CD14-positive monocyte (primary cell): Measurements from ENCODE around the gene SEMA4D. TPM values are rescaled to one million over a fixed set of nuclear protein-coding genes. Genes with fewer than 3 reads are reported as not detected.

Experiments
- DNase-seq, 3 donors: peaks; one replicate each; pipeline ENCODE4 v3.0.0-alpha.2; 2011 to 2022
- H2AFZ ChIP-seq: 2 replicates; pipeline ENCODE4 v1.6.0; 2012; ENCODE audit warnings: mild to moderate bottlenecking, low read depth, low read length, inconsistent platforms; ENCODE audit not compliant: insufficient read depth, poor library complexity, severe bottlenecking
- H3K27ac ChIP-seq, 2 donors: 1 replicate in 1 of 2; 2 replicates in 1 of 2; pipeline ENCODE4 v1.5.1; 2012 to 2013; ENCODE audit warnings: low read length in 2 of 2, control low read depth in 1 of 2, inconsistent platforms in 1 of 2, low read depth in 1 of 2, mild to moderate bottlenecking in 1 of 2
- H3K27me3 ChIP-seq, 2 donors: one replicate each; pipeline versions ENCODE4 v1.6.0 to v1.6.1; 2011 to 2013; ENCODE audit warnings: low read length in 2 of 2; ENCODE audit not compliant: control insufficient read depth in 2 of 2, insufficient read depth in 2 of 2
- H3K36me3 ChIP-seq, 2 donors: replicated peaks in 1 of 2; 1 replicate in 1 of 2; 2 replicates in 1 of 2; pipeline versions ENCODE4 v1.5.1 to v1.6.1; 2012 to 2013; ENCODE audit warnings: low read length in 2 of 2, control low read depth in 1 of 2, inconsistent platforms in 1 of 2, mild to moderate bottlenecking in 1 of 2; ENCODE audit not compliant: insufficient read depth in 2 of 2, control insufficient read depth in 1 of 2
- H3K4me1 ChIP-seq, 2 donors: 1 replicate in 1 of 2; 2 replicates in 1 of 2; pipeline versions ENCODE4 v1.5.1 to v1.6.1; 2012 to 2013; ENCODE audit warnings: low read length in 2 of 2, control low read depth in 1 of 2, inconsistent platforms in 1 of 2, mild to moderate bottlenecking in 1 of 2, moderate library complexity in 1 of 2; ENCODE audit not compliant: insufficient read depth in 2 of 2, control insufficient read depth in 1 of 2
- H3K4me2 ChIP-seq: replicated peaks from 2 replicates; pipeline ENCODE3; 2012; ENCODE audit warnings: low read length, moderate library complexity, mild to moderate bottlenecking; ENCODE audit not compliant: poor library complexity, severe bottlenecking; ENCODE audit errors: extremely low read depth
- H3K4me3 ChIP-seq, 3 experiments: fragments of 200-600 bp in 1 of 3; sonication (generic) in 1 of 3; replicated peaks in 1 of 3; 1 replicate in 2 of 3; 2 replicates in 1 of 3; pipeline ENCODE4 v1.5.1; 2011 to 2013; ENCODE audit warnings: low read length in 3 of 3, mild to moderate bottlenecking in 3 of 3, control low read depth in 2 of 3, low read depth in 2 of 3, inconsistent platforms in 1 of 3, moderate library complexity in 1 of 3
- H3K79me2 ChIP-seq: 2 replicates; pipeline ENCODE4 v1.6.0; 2012; ENCODE audit warnings: mild to moderate bottlenecking, control low read depth, inconsistent platforms, low read length, moderate library complexity; ENCODE audit not compliant: insufficient read depth
- H3K9ac ChIP-seq: 2 replicates; pipeline ENCODE4 v1.6.0; 2017; ENCODE audit warnings: low read length, mild to moderate bottlenecking; ENCODE audit not compliant: insufficient read depth, poor library complexity, severe bottlenecking
- H3K9me3 ChIP-seq, 2 donors: replicated peaks in 1 of 2; 1 replicate in 1 of 2; 2 replicates in 1 of 2; pipeline versions ENCODE4 v1.5.1 to v1.6.1; 2012 to 2013; ENCODE audit warnings: low read length in 2 of 2, control low read depth in 1 of 2; ENCODE audit not compliant: control insufficient read depth in 1 of 2, insufficient read depth in 1 of 2
- H4K20me1 ChIP-seq: 2 replicates; pipeline ENCODE4 v1.6.0; 2012; ENCODE audit warnings: mild to moderate bottlenecking, low read length, control low read depth, moderate library complexity; ENCODE audit not compliant: insufficient read depth
- H3K27ac Mint-ChIP-seq, 7 donors: one replicate each; pipeline ENCODE4 v1.8.0; 2020; ENCODE audit warnings: mild to moderate bottlenecking in 7 of 7, mixed read lengths in 7 of 7, moderate library complexity in 6 of 7, inconsistent platforms in 2 of 7
- H3K27me3 Mint-ChIP-seq, 3 donors: one replicate each; pipeline ENCODE4 v1.8.0; 2021 to 2022; ENCODE audit warnings: low read depth in 3 of 3, mild to moderate bottlenecking in 3 of 3, mixed read lengths in 3 of 3, moderate library complexity in 3 of 3, inconsistent platforms in 1 of 3
- H3K36me3 Mint-ChIP-seq, 2 donors: one replicate each; pipeline ENCODE4 v1.8.0; 2020; ENCODE audit warnings: mixed read lengths in 2 of 2, inconsistent platforms in 1 of 2, mild to moderate bottlenecking in 1 of 2
- H3K4me1 Mint-ChIP-seq: one replicate; pipeline ENCODE4 v1.8.0; 2020; ENCODE audit warnings: mild to moderate bottlenecking, mixed read lengths
- H3K4me3 Mint-ChIP-seq, 2 donors: one replicate each; pipeline ENCODE4 v1.8.0; 2020; ENCODE audit warnings: mild to moderate bottlenecking in 2 of 2, mixed read lengths in 2 of 2, moderate library complexity in 1 of 2
- H3K9me3 Mint-ChIP-seq, 7 donors: one replicate each; pipeline ENCODE4 v1.8.0; 2020 to 2022; ENCODE audit warnings: mixed read lengths in 7 of 7, mild to moderate bottlenecking in 6 of 7, moderate library complexity in 6 of 7, inconsistent platforms in 2 of 7
- WGBS: methylation state at CpG from one replicate; pipeline ENCODE4 v1.1.5; 2013; ENCODE audit warnings: missing lambda C conversion rate; ENCODE audit not compliant: insufficient coverage; 5-methylcytosine and 5-hydroxymethylcytosine counted together
- intact Hi-C, 2 donors: fragments of 100-400 bp; cut with micrococcal nuclease; formaldehyde crosslinking; loops; one replicate each; pipeline versions ENCODE4 v1.15.0 to v1.15.1; 2023
- polyA plus RNA-seq, 3 donors: library from polyadenylated mRNA; depleted of rRNA in 1 of 3; unstranded in 2 of 3; stranded (reverse) in 1 of 3; fragments of 300-500 nt in 2 of 3; fragments of >200 nt in 1 of 3; fragmentation: Illumina TruSeq in 2 of 3; gene quantifications; 1 replicate in 2 of 3; 2 replicates in 1 of 3; pipeline ENCODE4 v1.2.3, GENCODE V29; 2012 to 2021
- TF ChIP-seq, protein P1 (sequence below): fragments of 200-600 bp; IDR thresholded peaks from one replicate; pipeline ENCODE4 v1.8.0; 2022; ENCODE audit warnings: antibody characterized with exemption, mild to moderate bottlenecking

Gene SEMA4D
- polyA plus RNA-seq, 3 donors: 28.2 to 117 (median 28.6) TPM

DNA sequence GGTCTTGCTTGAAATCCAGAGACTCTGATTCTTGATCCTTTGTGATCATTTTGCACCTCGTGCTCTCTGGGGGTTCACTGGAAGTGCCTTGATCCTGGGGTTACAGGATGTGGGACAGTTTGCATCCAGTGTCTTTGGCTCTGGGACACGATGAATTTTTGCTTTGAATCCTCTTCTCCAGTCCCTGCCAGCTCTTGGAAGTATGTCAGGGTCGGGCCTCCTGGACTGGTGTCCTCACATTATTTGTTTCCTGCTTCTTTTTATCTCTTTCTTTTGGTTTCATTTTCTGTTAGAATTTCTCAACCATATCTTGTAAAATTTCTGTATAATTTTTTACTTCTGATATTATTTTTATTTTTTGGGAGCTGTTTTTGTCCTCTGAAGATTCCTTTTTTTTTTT, 145.5 kb downstream of the SEMA4D start:
- H3K27ac ChIP-seq: peak overlapping the region; percentile 61 to 83
- no peaks in the 10 kb centered on the region for H3K9me3 ChIP-seq
- intact Hi-C loops: no loop called here
- TF ChIP-seq, protein P1, sequence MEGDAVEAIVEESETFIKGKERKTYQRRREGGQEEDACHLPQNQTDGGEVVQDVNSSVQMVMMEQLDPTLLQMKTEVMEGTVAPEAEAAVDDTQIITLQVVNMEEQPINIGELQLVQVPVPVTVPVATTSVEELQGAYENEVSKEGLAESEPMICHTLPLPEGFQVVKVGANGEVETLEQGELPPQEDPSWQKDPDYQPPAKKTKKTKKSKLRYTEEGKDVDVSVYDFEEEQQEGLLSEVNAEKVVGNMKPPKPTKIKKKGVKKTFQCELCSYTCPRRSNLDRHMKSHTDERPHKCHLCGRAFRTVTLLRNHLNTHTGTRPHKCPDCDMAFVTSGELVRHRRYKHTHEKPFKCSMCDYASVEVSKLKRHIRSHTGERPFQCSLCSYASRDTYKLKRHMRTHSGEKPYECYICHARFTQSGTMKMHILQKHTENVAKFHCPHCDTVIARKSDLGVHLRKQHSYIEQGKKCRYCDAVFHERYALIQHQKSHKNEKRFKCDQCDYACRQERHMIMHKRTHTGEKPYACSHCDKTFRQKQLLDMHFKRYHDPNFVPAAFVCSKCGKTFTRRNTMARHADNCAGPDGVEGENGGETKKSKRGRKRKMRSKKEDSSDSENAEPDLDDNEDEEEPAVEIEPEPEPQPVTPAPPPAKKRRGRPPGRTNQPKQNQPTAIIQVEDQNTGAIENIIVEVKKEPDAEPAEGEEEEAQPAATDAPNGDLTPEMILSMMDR: no peak
- peaks cover 7% of the 10 kb centered on the region for H3K79me2 ChIP-seq
- Mint-ChIP-seq H3K27ac (peak overlapping the region; percentile 84 to 93 (median 91)), H3K9me3 (no peaks in the 10 kb centered on the region), H3K4me3 (peak overlapping the region; percentile 52 to 66), H3K36me3 (peaks cover 87 to 98% of the 10 kb centered on the region in 2 donors), H3K4me1 (peaks cover 30% of the 10 kb centered on the region), H3K27me3 (no peaks in the 10 kb centered on the region)
- H3K36me3 ChIP-seq: peaks cover 82 to 90% of the 10 kb centered on the region in 2 donors
- peak overlapping the region in 1 of 3 experiments; percentile 50 for H3K4me3 ChIP-seq
- no peak overlapping the region for H2AFZ ChIP-seq
- no peak for DNase-seq
- 64% methylated on average over 2 of the region's 3 CpGs for WGBS
- peaks cover 24 to 28% of the 10 kb centered on the region in 2 donors for H3K4me1 ChIP-seq
- H3K9ac ChIP-seq: peak overlapping the region; percentile 24
- no peaks in the 10 kb centered on the region for H4K20me1 ChIP-seq
- no peaks in the 10 kb centered on the region for H3K27me3 ChIP-seq
- H3K4me2 ChIP-seq: peak overlapping the region; percentile 56

DNA sequence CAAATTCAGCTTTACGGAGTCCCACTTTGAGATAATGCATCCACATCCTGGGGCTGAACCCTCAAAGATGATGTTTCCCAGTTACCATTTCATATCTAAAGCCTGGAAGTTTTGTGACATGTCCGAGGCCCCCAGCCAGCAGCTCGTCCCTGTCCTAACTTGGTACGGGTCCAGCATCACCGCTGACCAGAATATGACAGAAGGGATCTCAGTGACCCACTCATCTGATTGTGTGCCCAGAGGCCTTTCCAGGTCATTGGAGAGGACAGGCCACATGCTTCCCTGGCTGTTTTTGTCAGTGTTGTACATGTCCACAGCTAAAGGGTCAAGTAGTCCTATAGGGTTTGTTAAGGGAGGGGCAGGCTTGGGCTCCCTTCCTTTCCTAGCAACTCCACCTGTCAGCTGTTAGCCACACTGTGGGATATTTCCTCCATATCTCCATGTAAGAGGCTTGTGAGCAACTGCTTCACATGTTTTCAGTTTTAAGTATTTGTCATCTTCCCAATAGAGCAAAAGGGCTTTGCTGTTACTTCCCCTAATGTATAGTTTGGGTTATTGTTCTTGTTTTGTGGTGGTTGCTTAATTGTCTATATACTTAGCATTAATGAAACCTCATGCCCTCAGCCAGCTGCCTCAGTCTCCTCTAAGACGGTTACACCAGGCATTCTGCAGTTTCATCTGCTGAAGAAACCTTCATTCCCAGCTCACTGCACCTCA, 146.2 kb downstream of the SEMA4D start:
- Histone ChIP-seq H3K4me1 (peaks cover 24 to 28% of the 10 kb centered on the region in 2 donors), H3K79me2 (peaks cover 7% of the 10 kb centered on the region), H3K4me2 (peak overlapping the region; percentile 56), H3K4me3 (peak overlapping the region in 1 of 3 experiments; percentile 50), H3K36me3 (peaks cover 81 to 90% of the 10 kb centered on the region in 2 donors), H3K27ac (peak overlapping the region; percentile 61 to 83), H3K9me3 (no peaks in the 10 kb centered on the region), H2AFZ (peak overlapping the region; percentile 33), H3K27me3 (no peaks in the 10 kb centered on the region), H4K20me1 (no peaks in the 10 kb centered on the region), H3K9ac (peak overlapping the region; percentile 24)
- peak overlapping the region in 1 of 2 donors; percentile 52 for H3K4me3 Mint-ChIP-seq
- intact Hi-C loops: no loop called here
- peak overlapping the region; percentile 84 to 93 (median 91) for H3K27ac Mint-ChIP-seq
- peaks cover 86 to 98% of the 10 kb centered on the region in 2 donors for H3K36me3 Mint-ChIP-seq
- H3K4me1 Mint-ChIP-seq: peaks cover 30% of the 10 kb centered on the region
- DNase-seq: peak in 2 of 3 donors; percentile 45 to 56
- WGBS: 96% methylated on average over 4 of the region's 6 CpGs
- TF ChIP-seq, protein P1: no peak
- H3K27me3 Mint-ChIP-seq: no peaks in the 10 kb centered on the region
- no peaks in the 10 kb centered on the region for H3K9me3 Mint-ChIP-seq
